Esophagus squamous epithelium (tissue), 4 donors: ENCODE data around the gene TMEM178B.

Source experiments
- CTCF ChIP-seq, 6 experiments: fragments of 450-650 bp in 4 of 6; fragments of 200-600 bp in 2 of 6; sonication (generic) in 2 of 6; IDR thresholded peaks; one replicate each; pipeline ENCODE4 v1.5.1; 2016 to 2019; ENCODE audit warnings: antibody characterized with exemption in 6 of 6, mild to moderate bottlenecking in 4 of 6, moderate library complexity in 4 of 6
- POLR2A ChIP-seq, 4 donors: fragments of 450-650 bp; IDR thresholded peaks; one replicate each; pipeline ENCODE4 v1.6.1; 2017; ENCODE audit warnings: antibody characterized with exemption in 4 of 4, mild to moderate bottlenecking in 4 of 4, moderate library complexity in 3 of 4

GRCh38 chr7:141369422-141369821, 295.6 kb downstream of the TMEM178B start:
- no peak for TF ChIP-seq POLR2A (IDR thresholded peaks at IDR 0.05)
- TF ChIP-seq CTCF (IDR thresholded peaks at IDR 0.05), result no peak
